Measurements from ENCODE around the gene CD84.
"Not testable (repeated sequence)": the region's sequence is repeated elsewhere in the genome, so short reads cannot be mapped to it uniquely, and the experiment has no call there.

CD84 gene

DNA sequence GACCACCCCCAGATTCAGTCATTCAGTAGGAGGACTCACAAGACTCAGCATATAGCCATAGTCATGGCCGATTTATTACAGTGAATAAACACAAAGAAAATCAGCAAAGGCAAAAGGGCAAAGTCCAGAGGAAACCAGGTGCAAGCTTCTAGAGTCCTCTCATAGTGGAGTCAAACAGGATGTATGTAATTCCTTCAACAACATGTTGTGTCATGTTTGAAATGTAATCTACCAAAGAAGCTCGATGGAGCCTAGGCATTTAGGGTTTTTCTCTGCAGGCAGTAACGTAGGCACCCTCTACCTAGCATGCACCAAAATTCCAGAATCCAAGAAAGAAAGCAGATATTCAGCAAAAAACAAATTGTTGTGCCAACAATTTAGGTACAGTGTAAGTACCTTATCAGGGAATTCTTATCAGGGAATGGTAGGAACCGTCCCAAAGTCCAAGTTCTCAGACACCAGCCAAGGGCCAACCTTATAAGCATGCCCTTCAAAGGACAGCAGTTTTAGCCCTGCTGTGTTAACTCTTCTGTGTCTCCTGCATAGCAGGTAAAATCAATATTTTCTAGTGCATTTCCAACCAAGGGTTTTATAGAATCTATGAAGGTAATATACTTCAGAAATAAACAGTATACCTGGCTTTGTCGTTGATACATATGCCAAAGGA is 40.2 kb downstream of the CD84 start:
- Histone ChIP-seq H3K4me3 (ENCODE audit: low read depth, low read length) (no peak overlapping the region), H3K36me3 (replicated peaks) (no peaks in the 10 kb centered on the region), H3K27ac (no peak overlapping the region), H3K27me3 (replicated peaks) (no peaks in the 10 kb centered on the region)
- TF ChIP-seq, protein P1, sequence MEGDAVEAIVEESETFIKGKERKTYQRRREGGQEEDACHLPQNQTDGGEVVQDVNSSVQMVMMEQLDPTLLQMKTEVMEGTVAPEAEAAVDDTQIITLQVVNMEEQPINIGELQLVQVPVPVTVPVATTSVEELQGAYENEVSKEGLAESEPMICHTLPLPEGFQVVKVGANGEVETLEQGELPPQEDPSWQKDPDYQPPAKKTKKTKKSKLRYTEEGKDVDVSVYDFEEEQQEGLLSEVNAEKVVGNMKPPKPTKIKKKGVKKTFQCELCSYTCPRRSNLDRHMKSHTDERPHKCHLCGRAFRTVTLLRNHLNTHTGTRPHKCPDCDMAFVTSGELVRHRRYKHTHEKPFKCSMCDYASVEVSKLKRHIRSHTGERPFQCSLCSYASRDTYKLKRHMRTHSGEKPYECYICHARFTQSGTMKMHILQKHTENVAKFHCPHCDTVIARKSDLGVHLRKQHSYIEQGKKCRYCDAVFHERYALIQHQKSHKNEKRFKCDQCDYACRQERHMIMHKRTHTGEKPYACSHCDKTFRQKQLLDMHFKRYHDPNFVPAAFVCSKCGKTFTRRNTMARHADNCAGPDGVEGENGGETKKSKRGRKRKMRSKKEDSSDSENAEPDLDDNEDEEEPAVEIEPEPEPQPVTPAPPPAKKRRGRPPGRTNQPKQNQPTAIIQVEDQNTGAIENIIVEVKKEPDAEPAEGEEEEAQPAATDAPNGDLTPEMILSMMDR (IDR thresholded peaks at IDR 0.05; ENCODE audit: low read depth, low read length, missing control alignments), result no peak
- DNase-seq, result no peak
- in situ Hi-C loops (cut with HindIII; ENCODE audit: low pct_ligation_motif_present, low sequenced_read_pairs), result no loop called here

DNA sequence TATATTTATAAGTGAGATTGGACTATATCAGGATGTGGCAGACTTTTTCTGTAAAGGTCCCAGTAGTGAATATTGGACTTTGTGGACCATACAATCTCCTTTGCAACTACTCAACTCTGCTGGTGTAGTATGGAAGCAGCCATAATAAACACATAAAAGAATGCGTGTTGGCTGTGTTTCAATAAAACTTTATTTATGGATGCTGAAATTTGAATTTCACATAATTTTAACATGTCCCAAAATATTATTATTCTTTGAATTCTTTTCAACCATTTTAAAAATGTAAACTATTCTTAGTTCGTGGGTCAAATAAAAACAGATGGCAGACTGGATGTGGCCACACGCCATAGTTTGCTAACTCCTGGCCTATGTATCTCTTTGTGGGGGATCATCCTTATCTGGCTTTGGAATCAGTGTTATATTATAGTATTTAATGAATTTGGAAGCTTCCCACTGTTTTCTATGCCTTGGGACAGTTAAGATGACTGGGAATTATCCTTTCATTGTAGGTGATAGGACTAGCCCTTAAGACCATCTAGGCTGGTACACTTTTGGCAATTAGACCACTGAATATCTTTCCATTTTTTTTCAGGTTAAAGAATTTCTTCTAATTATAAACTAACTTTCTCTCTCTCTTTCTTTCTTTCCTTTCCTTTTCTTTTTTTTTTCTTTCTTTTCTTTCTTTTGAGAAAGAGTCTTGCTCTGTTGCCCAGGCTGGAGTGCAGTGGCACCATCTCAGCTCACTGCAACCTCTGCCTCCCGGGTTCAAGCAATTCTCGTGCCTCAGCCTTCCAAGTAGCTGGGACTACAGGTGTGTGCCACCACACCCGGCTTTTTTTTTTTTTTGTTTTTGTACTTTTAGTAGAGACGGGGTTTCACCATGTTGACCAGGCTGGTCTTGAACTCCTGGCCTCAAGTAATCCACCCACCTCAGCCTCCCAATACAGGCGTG is 41.3 kb downstream of the CD84 start:
- DNase-seq, result no peak
- in situ Hi-C loops (cut with HindIII; ENCODE audit: low pct_ligation_motif_present, low sequenced_read_pairs), result no loop called here
- Histone ChIP-seq H3K27me3 (replicated peaks) (no peaks in the 10 kb centered on the region), H3K36me3 (replicated peaks) (no peaks in the 10 kb centered on the region), H3K27ac (no peak overlapping the region), H3K4me3 (ENCODE audit: low read depth, low read length) (no peak overlapping the region)
- TF ChIP-seq, protein P1 (IDR thresholded peaks at IDR 0.05; ENCODE audit: low read depth, low read length, missing control alignments), result no peak

DNA sequence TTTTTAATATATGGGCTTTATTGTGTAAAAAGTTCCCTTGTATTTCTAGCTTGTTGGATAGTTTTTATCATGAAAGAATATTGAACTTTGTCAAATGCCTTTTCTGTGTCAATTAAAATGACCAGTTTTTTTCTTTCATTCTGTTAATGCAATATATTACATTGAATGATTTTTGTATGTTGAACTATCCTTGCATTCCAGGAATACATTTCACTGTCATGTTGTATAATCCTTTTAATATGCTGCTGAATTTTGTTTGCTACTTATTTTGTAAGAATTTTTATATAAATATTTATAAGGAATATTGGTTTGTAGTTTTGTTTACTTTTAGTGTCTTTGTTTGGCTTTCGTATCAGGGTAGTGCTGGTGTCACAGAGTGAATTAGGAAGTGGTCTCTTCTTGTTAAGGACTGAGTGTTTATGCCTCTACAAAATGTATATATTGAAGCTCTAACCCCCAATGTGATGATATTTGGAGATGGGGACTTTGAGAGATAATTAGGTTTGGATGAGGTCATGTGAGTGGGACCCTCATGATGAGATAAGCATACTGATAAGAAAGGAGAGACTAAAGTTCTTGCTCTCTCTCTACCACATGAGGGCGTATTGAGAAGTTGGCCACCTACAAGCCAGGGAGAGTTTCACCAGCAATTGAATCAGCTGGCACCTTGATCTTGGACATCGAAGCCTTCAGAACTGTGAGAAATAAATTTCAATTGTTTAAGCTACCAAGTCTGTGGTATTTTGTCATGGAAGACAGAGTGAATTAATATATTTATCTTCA is 44.3 kb downstream of the CD84 start:
- no peak overlapping the region for H3K27ac ChIP-seq
- no peaks in the 10 kb centered on the region for H3K27me3 ChIP-seq (replicated peaks)
- TF ChIP-seq, protein P1 (IDR thresholded peaks at IDR 0.05; ENCODE audit: low read depth, low read length, missing control alignments), result no peak
- in situ Hi-C loops (cut with HindIII; ENCODE audit: low pct_ligation_motif_present, low sequenced_read_pairs), result no loop called here
- no peak for DNase-seq
- H3K4me3 ChIP-seq (ENCODE audit: low read depth, low read length), result no peak overlapping the region
- H3K36me3 ChIP-seq (replicated peaks), result no peaks in the 10 kb centered on the region

DNA sequence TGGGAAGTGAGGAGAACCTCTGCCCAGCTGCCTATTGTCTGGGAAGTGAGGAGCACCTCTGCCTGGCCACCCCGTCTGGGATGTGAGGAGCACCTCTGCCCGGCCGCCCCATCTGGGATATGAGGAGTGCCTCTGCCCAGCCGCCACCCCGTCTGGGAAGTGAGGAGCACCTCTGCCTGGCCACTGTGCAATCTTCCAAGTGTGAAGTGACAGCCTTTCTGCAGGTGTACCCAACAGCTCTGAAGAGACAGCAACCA is 46.8 kb downstream of the CD84 start:
- H3K4me3 ChIP-seq (ENCODE audit: low read depth, low read length); DNase-seq; H3K27ac ChIP-seq; in situ Hi-C loops (cut with HindIII; ENCODE audit: low pct_ligation_motif_present, low sequenced_read_pairs); H3K27me3 ChIP-seq (replicated peaks); H3K36me3 ChIP-seq (replicated peaks): not testable (repeated sequence)

DNA sequence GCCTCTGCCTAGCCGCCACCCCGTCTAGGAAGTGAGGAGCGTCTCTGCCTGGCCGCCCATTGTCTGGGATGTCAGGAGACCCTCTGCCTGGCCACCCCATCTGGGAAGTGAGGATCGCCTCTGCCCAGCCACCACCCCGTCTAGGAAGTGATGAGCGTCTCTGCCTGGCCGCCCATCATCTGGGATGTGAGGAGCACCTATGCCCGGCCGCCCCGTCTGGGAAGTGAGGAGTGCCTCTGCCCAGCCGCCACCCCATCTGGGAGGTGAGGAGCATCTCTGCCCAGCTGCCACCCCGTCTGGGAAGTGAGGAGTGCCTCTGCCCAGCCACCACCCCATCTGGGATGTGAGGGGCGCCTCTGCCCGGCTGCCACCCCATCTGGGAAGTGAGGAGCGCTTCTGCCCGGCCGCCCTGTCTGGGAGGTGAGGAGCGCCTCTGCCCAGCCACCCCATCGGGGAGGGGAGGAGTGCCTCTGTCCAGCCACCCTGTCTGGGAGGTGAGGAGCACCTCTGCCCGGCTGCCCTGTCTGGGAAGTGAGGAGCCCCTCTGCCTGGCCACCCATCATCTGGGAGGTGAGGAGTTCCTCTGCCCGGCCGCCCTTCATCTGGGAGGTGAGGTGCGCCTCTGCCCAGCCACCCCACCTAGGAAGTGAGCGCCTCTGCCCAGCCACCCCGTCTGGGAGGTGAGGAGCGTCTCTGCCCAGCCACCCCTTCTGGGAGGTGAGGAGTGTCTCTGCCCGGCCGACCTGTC is 47.3 kb downstream of the CD84 start:
- H3K4me3 ChIP-seq (ENCODE audit: low read depth, low read length); DNase-seq; H3K36me3 ChIP-seq (replicated peaks); H3K27ac ChIP-seq; H3K27me3 ChIP-seq (replicated peaks); in situ Hi-C loops (cut with HindIII; ENCODE audit: low pct_ligation_motif_present, low sequenced_read_pairs): not testable (repeated sequence)

DNA sequence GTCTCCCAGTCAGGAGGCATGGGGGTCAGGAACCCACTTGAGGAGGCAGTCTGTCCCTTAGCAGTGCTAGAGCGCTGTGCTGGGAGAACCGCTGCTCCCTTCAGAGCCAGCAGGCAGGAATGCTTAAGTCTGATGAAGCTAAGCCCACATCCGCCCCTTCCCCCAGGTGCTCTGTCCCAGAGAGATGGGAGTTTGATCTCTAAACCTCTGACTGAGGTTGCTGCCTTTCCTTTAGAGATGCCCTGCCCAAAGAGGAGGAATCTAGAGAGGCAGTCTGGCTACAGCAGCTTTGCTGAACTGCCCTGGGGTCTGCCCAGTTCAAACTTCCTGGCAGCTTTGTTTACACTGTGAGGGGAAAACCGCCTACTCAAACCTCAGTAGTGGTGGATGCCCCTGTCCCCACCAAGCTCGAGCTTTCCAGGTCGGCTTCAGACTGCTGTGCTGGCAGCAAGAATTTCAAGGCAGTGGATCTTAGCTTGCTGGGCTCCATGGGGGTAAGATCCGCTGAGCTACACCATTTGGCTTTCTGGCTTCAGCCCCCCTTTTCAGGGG is 49.8 kb downstream of the CD84 start:
- DNase-seq; in situ Hi-C loops (cut with HindIII; ENCODE audit: low pct_ligation_motif_present, low sequenced_read_pairs); H3K4me3 ChIP-seq (ENCODE audit: low read depth, low read length); H3K27me3 ChIP-seq (replicated peaks); H3K36me3 ChIP-seq (replicated peaks); H3K27ac ChIP-seq: not testable (repeated sequence)

DNA sequence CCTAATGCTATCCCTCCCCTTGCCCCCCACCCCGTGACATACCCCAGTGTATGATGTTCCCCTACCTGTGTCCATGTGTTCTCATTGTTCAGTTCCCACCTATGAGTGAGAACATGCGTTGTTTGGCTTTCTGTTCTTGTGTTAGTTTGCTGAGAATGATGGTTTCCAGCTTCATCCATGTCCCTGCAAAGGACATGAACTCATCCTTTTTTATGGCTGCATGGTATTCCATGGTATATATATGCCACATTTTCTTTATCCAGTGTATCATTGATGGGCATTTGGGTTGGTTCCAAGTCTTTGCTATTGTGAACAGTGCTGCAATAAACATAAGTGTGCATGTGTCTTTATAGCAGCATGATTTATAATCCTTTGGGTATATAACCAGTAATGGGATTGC is 55.5 kb downstream of the CD84 start:
- DNase-seq; H3K36me3 ChIP-seq (replicated peaks); H3K27me3 ChIP-seq (replicated peaks); H3K4me3 ChIP-seq (ENCODE audit: low read depth, low read length); in situ Hi-C loops (cut with HindIII; ENCODE audit: low pct_ligation_motif_present, low sequenced_read_pairs); H3K27ac ChIP-seq: not testable (repeated sequence)

Measured in brain microvascular endothelial cell (primary cell).